BLaER1 treated with 17β-estradiol and CSF1 and Interleukin-3, amounts not matched to agents 10 nM and 100 nM (cell line): Measurements from ENCODE around the gene DMWD.

Experiments used
- H3K27ac ChIP-seq, 11 experiments: shearing (Covaris generic); formaldehyde crosslinking; 2 replicates each; pipeline ENCODE4 v1.8.1; 2022
- H3K27me3 ChIP-seq, 11 experiments: shearing (Covaris generic); formaldehyde crosslinking; 2 replicates each; pipeline ENCODE4 v1.8.1; 2022
- H3K36me3 ChIP-seq, 11 experiments: shearing (Covaris generic); formaldehyde crosslinking; 2 replicates each; pipeline ENCODE4 v1.8.1; 2022
- H3K4me1 ChIP-seq, 10 experiments: shearing (Covaris generic); formaldehyde crosslinking; 2 replicates each; pipeline ENCODE4 v1.8.1; 2022
- H3K4me2 ChIP-seq, 11 experiments: shearing (Covaris generic); formaldehyde crosslinking; 2 replicates each; pipeline ENCODE4 v1.8.1; 2022
- H3K4me3 ChIP-seq, 10 experiments: shearing (Covaris generic); formaldehyde crosslinking; 2 replicates each; pipeline ENCODE4 v1.8.1; 2022
- H3K9ac ChIP-seq, 11 experiments: shearing (Covaris generic); formaldehyde crosslinking; 2 replicates each; pipeline ENCODE4 v1.8.1; 2022
- H3K9me3 ChIP-seq, 11 experiments: shearing (Covaris generic); formaldehyde crosslinking; replicated peaks in 1 of 11; 2 replicates each; pipeline ENCODE4 v1.8.1; 2022
- H4K20me1 ChIP-seq, 11 experiments: shearing (Covaris generic); formaldehyde crosslinking; 2 replicates each; pipeline ENCODE4 v1.8.1; 2022
- Cebpa-rat ChIP-seq, 11 experiments: shearing (Covaris generic); IDR thresholded peaks; 2 replicates each; pipeline ENCODE4 v1.8.1; 2022

The DMWD gene

GRCh38 chr19:45825263-45825605, 32.6 kb upstream of the DMWD start:
- Histone ChIP-seq H3K27me3 (no peaks in the 10 kb centered on the region), H3K4me3 (no peak overlapping the region), H3K4me1 (peaks cover 0 to 20% (median 0%) of the 10 kb centered on the region in 10 experiments; a peak in 6 of 20 replicates), H3K36me3 (peaks cover 93 to 98% (median 95%) of the 10 kb centered on the region in 11 experiments), H4K20me1 (peaks cover 0 to 97% (median 29%) of the 10 kb centered on the region in 11 experiments; a peak in 14 of 22 replicates), H3K9ac (no peak overlapping the region), H3K9me3 (no peaks in the 10 kb centered on the region), H3K27ac (no peak overlapping the region), H3K4me2 (no peak overlapping the region)
- TF ChIP-seq Cebpa-rat (IDR thresholded peaks at IDR 0.05): no peak

DNA sequence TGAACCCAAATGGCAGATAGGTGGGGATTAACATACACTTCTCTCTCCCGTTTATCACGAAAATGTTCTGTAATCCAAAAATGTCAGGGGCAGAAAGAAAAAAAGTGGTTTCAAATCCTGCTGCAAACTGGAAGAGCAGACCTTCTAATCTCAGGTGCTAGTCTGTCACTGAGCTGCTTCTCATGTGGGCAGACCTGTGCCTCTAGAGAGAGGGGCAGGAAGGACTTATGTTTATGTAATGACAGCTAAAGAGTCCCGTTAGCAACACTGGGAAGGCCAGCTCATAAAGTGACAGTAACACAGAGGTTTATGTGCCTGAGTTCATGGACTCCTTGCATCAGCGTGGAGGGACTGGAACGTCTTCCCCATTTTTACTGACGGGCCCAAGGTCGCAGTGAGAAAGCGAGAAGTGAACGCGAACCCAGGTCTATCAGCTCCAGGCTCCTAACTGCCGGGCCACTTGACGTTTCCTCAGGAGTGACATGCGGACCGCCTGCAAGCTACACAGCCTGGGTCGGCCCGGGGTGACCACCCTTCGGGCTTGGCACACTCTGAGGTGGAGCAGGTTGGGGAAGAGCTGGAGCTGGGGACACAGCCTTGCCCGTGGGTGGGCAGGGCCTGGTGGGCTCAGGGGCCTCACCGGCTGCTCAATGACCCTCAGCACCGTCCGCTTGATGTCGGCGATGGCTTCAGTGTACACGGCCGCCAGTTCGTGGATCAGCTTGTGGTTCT, 32.1 kb upstream of the DMWD start:
- 0 out of 22 replicates have a peak overlapping the region, but pooled peaks of 1 of the 11 experiments have one; percentile 4 for H3K9ac ChIP-seq
- H3K4me3 ChIP-seq: no peak overlapping the region
- no peaks in the 10 kb centered on the region for H3K27me3 ChIP-seq
- H3K4me2 ChIP-seq: no peak overlapping the region
- peaks cover 0 to 20% (median 0%) of the 10 kb centered on the region in 10 experiments; a peak in 6 of 20 replicates for H3K4me1 ChIP-seq
- peaks cover 0 to 97% (median 29%) of the 10 kb centered on the region in 11 experiments; a peak in 15 of 22 replicates for H4K20me1 ChIP-seq
- peaks cover 92 to 98% (median 95%) of the 10 kb centered on the region in 11 experiments for H3K36me3 ChIP-seq
- no peaks in the 10 kb centered on the region for H3K9me3 ChIP-seq
- TF ChIP-seq Cebpa-rat (IDR thresholded peaks at IDR 0.05): no peak
- H3K27ac ChIP-seq: no peak overlapping the region

DNA sequence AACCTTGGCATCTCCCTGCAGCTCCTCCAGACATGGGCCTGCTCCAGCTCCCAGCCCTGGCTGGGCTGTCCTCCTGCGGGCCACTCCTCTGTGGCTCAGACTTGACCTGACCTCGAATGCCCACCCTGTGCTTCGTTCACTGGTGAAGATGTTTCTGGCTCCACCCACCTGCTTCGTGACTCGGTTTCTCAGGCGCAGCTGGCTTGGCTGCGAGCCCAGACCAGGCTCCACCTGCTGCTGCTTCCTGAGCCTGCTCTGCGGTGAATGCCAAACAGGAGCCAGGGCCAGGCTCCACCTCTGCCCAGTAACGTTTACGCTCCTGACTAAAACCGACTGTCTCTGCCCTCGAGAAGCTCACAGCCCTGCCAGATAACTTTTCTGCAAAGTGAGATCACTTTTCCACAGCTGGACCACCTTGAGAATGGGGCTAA, 31.4 kb upstream of the DMWD start:
- no peak overlapping the region for H3K4me2 ChIP-seq
- no peaks in the 10 kb centered on the region for H3K9me3 ChIP-seq
- H3K4me1 ChIP-seq: peaks cover 0 to 20% (median 0%) of the 10 kb centered on the region in 10 experiments; a peak in 6 of 20 replicates
- no peak overlapping the region for H3K4me3 ChIP-seq
- no peak overlapping the region for H3K9ac ChIP-seq
- no peak overlapping the region for H3K27ac ChIP-seq
- H4K20me1 ChIP-seq: peaks cover 0 to 97% (median 35%) of the 10 kb centered on the region in 11 experiments; a peak in 15 of 22 replicates
- H3K27me3 ChIP-seq: no peaks in the 10 kb centered on the region
- H3K36me3 ChIP-seq: peaks cover 87 to 98% (median 94%) of the 10 kb centered on the region in 11 experiments
- TF ChIP-seq Cebpa-rat (IDR thresholded peaks at IDR 0.05): no peak

DNA sequence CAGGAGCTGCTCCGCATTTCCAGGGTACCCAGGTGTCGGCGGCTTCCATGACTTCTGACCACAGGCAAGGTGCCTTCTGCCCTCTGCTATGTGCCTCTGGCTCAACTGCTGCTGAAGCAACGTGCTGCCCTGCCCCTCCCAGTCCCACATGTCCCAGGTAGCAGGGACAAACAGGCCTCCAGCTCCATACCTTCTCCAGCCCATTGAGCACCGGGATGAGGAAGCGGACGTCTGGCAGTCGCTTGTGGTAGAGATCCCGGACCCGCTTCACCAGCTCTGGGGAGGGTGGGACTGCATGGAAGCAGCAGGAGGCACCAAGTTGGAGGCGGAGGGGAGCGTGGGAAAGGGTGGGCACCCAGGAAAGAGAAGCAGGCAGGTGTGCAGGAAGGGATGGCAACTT, 30.5 kb upstream of the DMWD start:
- Histone ChIP-seq H3K27ac (no peak overlapping the region), H4K20me1 (peaks cover 0 to 97% (median 32%) of the 10 kb centered on the region in 11 experiments; a peak in 17 of 22 replicates), H3K27me3 (no peaks in the 10 kb centered on the region), H3K9ac (no peak overlapping the region), H3K4me2 (no peak overlapping the region), H3K9me3 (no peaks in the 10 kb centered on the region), H3K36me3 (peaks cover 78 to 98% (median 87%) of the 10 kb centered on the region in 11 experiments), H3K4me1 (peaks cover 0 to 24% (median 4%) of the 10 kb centered on the region in 10 experiments; a peak in 9 of 20 replicates), H3K4me3 (no peak overlapping the region)
- no peak for TF ChIP-seq Cebpa-rat (IDR thresholded peaks at IDR 0.05)

DNA sequence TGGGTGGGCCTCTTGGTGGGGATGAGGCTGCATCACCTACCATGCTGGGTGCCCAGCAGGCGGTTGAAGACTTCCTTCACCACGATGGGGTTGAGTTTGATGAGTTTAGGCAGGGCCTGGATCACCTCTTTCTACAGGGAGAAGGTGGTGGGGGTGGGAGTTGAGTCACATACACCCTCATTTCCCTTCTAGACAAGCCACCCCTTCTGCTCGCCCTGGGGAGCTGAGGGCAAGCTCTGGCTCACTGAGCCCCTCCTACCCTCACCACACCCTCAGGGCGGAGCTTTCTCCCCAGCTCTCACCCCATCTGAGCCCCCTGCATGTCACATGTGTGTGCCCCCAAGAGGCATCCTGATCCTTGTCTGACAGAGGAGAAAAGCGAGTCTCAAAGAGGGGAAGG, 30.1 kb upstream of the DMWD start:
- H3K36me3 ChIP-seq: peaks cover 77 to 98% (median 85%) of the 10 kb centered on the region in 11 experiments
- H3K9me3 ChIP-seq: no peaks in the 10 kb centered on the region
- H3K4me1 ChIP-seq: peaks cover 0 to 29% (median 9%) of the 10 kb centered on the region in 10 experiments; a peak in 16 of 20 replicates

DNA sequence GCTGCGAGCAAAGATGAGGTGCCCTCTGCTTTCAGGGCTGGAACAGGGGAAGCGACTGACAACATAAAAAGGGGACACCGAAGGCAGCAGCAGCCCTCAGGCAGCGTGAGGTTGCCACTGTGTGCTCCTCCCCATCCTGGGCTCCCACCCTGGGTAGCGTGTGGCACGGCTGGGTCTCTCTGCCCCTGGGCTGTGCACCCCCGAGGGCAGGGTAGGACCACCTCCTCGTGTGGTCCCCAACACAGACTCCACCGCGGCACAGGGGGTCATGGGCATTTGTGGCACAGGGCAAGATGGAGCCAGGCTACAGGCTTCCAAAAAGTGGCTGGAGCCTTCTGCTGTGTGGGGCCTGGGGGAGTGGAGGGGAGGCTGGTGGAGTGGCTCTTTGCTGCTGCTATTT, 28.9 kb upstream of the DMWD start:
- no peaks in the 10 kb centered on the region for H3K9me3 ChIP-seq
- no peaks in the 10 kb centered on the region for H3K27me3 ChIP-seq
- no peak overlapping the region for H3K4me3 ChIP-seq
- H3K9ac ChIP-seq: no peak overlapping the region
- no peak overlapping the region for H3K4me2 ChIP-seq
- no peak for TF ChIP-seq Cebpa-rat (IDR thresholded peaks at IDR 0.05)
- peaks cover 4 to 38% (median 18%) of the 10 kb centered on the region in 10 experiments; a peak in 19 of 20 replicates for H3K4me1 ChIP-seq
- peaks cover 5 to 95% (median 36%) of the 10 kb centered on the region in 11 experiments; a peak in 19 of 22 replicates for H4K20me1 ChIP-seq
- no peak overlapping the region for H3K27ac ChIP-seq
- peaks cover 65 to 88% (median 76%) of the 10 kb centered on the region in 11 experiments for H3K36me3 ChIP-seq

More for the DNA sequence above, 30.1 kb upstream of the DMWD start:
- no peak overlapping the region for H3K27ac ChIP-seq
- H3K4me2 ChIP-seq: no peak overlapping the region
- H4K20me1 ChIP-seq: peaks cover 2 to 97% (median 33%) of the 10 kb centered on the region in 11 experiments; a peak in 19 of 22 replicates
- no peak for TF ChIP-seq Cebpa-rat (IDR thresholded peaks at IDR 0.05)
- no peak overlapping the region for H3K4me3 ChIP-seq
- no peaks in the 10 kb centered on the region for H3K27me3 ChIP-seq
- no peak overlapping the region for H3K9ac ChIP-seq

- TF ChIP-seq Cebpa-rat (IDR thresholded peaks at IDR 0.05): no peak
- Histone ChIP-seq H3K4me3 (no peak overlapping the region), H3K36me3 (peaks cover 61 to 83% (median 72%) of the 10 kb centered on the region in 11 experiments), H3K4me2 (no peak overlapping the region), H3K27me3 (no peaks in the 10 kb centered on the region), H3K4me1 (peaks cover 9 to 43% (median 23%) of the 10 kb centered on the region in 10 experiments), H3K9me3 (no peaks in the 10 kb centered on the region), H4K20me1 (peaks cover 5 to 94% (median 36%) of the 10 kb centered on the region in 11 experiments; a peak in 19 of 22 replicates), H3K9ac (no peak overlapping the region), H3K27ac (no peak overlapping the region)
These were observed 28.5 kb upstream of the DMWD start for GRCh38 chr19:45821103-45821521.

- Histone ChIP-seq H3K27me3 (no peaks in the 10 kb centered on the region), H3K4me2 (no peak overlapping the region), H3K27ac (peak overlapping the region in 3 of 11 experiments; percentile 4 to 40 (median 35); a peak in 4 of 22 replicates), H3K9ac (peak overlapping the region in 2 of 11 experiments; percentile 10 to 41; a peak in 4 of 22 replicates), H4K20me1 (peaks cover 5 to 88% (median 36%) of the 10 kb centered on the region in 11 experiments; a peak in 19 of 22 replicates), H3K4me3 (no peak overlapping the region), H3K4me1 (peaks cover 14 to 48% (median 28%) of the 10 kb centered on the region in 10 experiments), H3K36me3 (peaks cover 55 to 78% (median 66%) of the 10 kb centered on the region in 11 experiments), H3K9me3 (no peaks in the 10 kb centered on the region)
- no peak for TF ChIP-seq Cebpa-rat (IDR thresholded peaks at IDR 0.05)
These were observed 27.9 kb upstream of the DMWD start for GRCh38 chr19:45820413-45821102.

- peaks cover 0 to 5% (median 0%) of the 10 kb centered on the region in 11 experiments; a peak in 2 of 22 replicates for H3K27me3 ChIP-seq
- H4K20me1 ChIP-seq: peaks cover 8 to 85% (median 37%) of the 10 kb centered on the region in 11 experiments; a peak in 18 of 22 replicates
- no peak for TF ChIP-seq Cebpa-rat (IDR thresholded peaks at IDR 0.05)
- H3K4me3 ChIP-seq: no peak overlapping the region
- peak overlapping the region in 1 of 11 experiments; percentile 24; a peak in 1 of 22 replicates for H3K9ac ChIP-seq
- peaks cover 47 to 70% (median 58%) of the 10 kb centered on the region in 11 experiments for H3K36me3 ChIP-seq
- peaks cover 16 to 55% (median 35%) of the 10 kb centered on the region in 10 experiments for H3K4me1 ChIP-seq
- peak overlapping the region in 3 of 11 experiments; percentile 4 to 40 (median 35); a peak in 3 of 22 replicates for H3K27ac ChIP-seq
- H3K9me3 ChIP-seq: no peaks in the 10 kb centered on the region
- H3K4me2 ChIP-seq: no peak overlapping the region
These were observed 27.1 kb upstream of the DMWD start for GRCh38 chr19:45819769-45820168.
